Prostate gland (tissue), 2 donors: ENCODE data around the gene H6PD. TPM values are rescaled to one million over a fixed set of nuclear protein-coding genes. Genes with fewer than 3 reads are reported as not detected.

Experiments used
- DNase-seq: peaks from one replicate; pipeline ENCODE4 v3.0.0-alpha.2; 2019; ENCODE audit warnings: low spot score
- H3K27ac ChIP-seq, 2 donors: fragments of 200-600 bp; sonication (generic); 2 replicates each; pipeline ENCODE4 v1.5.1; 2017 to 2019
- H3K27me3 ChIP-seq: fragments of 200-600 bp; sonication (generic); replicated peaks from 2 replicates; pipeline ENCODE4 v1.5.1; 2019; ENCODE audit not compliant: insufficient read depth
- H3K36me3 ChIP-seq, 2 donors: fragments of 200-600 bp; sonication (generic); 1 replicate in 1 of 2; 2 replicates in 1 of 2; pipeline versions ENCODE4 v1.5.1 to v1.8.1; 2017 to 2019
- H3K4me1 ChIP-seq: fragments of 200-600 bp; sonication (generic); replicated peaks from 2 replicates; pipeline ENCODE4 v1.5.1; 2019
- H3K4me3 ChIP-seq, 2 donors: fragments of 200-600 bp; sonication (generic); 2 replicates each; pipeline ENCODE4 v1.5.1; 2017 to 2019
- H3K9me3 ChIP-seq: fragments of 200-600 bp; sonication (generic); 2 replicates; pipeline ENCODE4 v1.5.1; 2017
- POLR2A ChIP-seq: fragments of 450-650 bp; IDR thresholded peaks from one replicate; pipeline ENCODE4 v1.6.1; 2016; ENCODE audit warnings: antibody characterized with exemption, mild to moderate bottlenecking
- POLR2AphosphoS5 ChIP-seq: sonication (generic); formaldehyde crosslinking; IDR thresholded peaks from one replicate; pipeline ENCODE4 v1.6.1; 2017; ENCODE audit warnings: antibody characterized with exemption
- WGBS: methylation state at CpG from one replicate; pipeline ENCODE4 v1.1.5; 2018; 5-methylcytosine and 5-hydroxymethylcytosine counted together
- intact Hi-C: fragments of 100-400 bp; cut with DNase I; formaldehyde crosslinking; loops from one replicate; pipeline ENCODE4 v1.14.2; 2022
- total RNA-seq, 2 donors: library from RNA; depleted of rRNA; stranded (reverse); fragments of >200 nt; gene quantifications; one replicate each; pipeline ENCODE4 v1.1.0, GENCODE V29; 2016
- TF ChIP-seq, protein P1 (sequence below), 4 experiments: fragments of 200-600 bp in 2 of 4; fragments of 450-650 bp in 2 of 4; sonication (generic) in 2 of 4; IDR thresholded peaks; 1 replicate in 3 of 4; 2 replicates in 1 of 4; pipeline ENCODE4 v1.5.1; 2016 to 2019; ENCODE audit warnings: antibody characterized with exemption in 4 of 4, mild to moderate bottlenecking in 2 of 4, moderate library complexity in 2 of 4

Gene H6PD
- total RNA-seq, 2 donors from 2014 or later = 52.8 to 88.8 TPM

DNA sequence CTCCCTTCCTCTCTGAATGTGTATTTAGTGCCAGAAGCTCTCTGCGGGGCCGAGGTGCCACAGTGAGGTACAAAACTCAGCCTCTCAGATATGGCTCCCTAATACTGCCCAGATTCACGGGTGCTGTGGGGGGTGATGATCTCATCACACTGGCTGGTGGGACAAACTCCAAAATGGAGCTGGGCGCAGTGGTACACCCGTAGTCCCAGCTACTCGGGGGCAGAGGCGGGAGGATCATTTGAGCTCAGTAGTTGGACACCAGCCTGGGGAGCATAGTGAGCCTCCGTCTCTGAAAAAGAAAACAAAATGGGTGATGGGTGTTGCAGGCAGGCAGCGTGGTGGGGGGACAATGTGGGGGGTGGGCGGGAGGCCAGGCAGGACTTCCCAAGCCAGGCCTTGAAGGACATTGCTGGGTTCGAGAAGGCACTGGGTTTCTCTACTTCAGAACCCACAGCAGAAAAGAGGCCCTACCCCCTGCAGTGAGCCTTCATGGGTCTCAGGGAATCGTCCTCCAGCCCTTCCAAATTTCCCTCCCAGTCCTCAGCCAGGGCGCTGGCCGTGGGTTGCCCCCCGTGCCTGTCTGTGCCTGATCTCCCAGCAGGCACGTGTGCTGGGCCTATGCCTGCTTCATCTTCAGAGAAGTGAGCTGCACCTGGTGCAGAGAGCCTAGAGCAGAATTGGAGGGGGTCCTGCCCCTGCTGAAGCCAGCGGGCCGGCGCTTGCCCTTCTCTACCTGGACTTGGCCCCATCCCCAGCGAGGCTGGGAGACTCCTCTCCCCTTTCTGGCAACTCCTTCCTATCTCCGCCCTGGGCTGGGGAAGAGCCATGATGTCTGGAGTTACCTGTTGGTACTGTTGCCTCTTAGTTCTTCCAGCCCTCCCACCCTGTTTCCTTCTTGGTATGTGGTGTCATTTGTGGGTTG lies 14.0 kb downstream of the H6PD start:
- 44% methylated on average over 21 of the region's 21 CpGs for WGBS
- DNase-seq = peak; percentile 51

DNA sequence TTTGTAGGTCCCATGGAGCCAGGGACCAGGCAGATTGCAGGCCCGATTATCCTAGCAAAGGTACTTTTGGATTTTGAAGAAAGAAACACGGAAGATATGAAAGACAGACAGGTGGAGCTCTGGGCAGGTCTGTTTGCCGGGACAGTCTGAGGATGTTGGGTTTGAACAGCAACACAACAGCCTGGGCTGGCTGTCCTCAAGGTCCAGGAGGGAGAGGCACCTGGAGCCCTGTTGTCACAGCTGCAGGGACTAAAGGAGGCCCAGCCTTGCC lies 14.6 kb downstream of the H6PD start:
- H3K9me3 ChIP-seq = no peaks in the 10 kb centered on the region
- TF ChIP-seq POLR2AphosphoS5 (no peak), POLR2A (no peak)
- TF ChIP-seq, protein P1, sequence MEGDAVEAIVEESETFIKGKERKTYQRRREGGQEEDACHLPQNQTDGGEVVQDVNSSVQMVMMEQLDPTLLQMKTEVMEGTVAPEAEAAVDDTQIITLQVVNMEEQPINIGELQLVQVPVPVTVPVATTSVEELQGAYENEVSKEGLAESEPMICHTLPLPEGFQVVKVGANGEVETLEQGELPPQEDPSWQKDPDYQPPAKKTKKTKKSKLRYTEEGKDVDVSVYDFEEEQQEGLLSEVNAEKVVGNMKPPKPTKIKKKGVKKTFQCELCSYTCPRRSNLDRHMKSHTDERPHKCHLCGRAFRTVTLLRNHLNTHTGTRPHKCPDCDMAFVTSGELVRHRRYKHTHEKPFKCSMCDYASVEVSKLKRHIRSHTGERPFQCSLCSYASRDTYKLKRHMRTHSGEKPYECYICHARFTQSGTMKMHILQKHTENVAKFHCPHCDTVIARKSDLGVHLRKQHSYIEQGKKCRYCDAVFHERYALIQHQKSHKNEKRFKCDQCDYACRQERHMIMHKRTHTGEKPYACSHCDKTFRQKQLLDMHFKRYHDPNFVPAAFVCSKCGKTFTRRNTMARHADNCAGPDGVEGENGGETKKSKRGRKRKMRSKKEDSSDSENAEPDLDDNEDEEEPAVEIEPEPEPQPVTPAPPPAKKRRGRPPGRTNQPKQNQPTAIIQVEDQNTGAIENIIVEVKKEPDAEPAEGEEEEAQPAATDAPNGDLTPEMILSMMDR (IDR thresholded peaks at IDR 0.05) = no peak
- intact Hi-C loops = no loop called here
- no peaks in the 10 kb centered on the region for H3K36me3 ChIP-seq
- H3K27me3 ChIP-seq = no peaks in the 10 kb centered on the region
- no peak for DNase-seq
- H3K27ac ChIP-seq = peak overlapping the region; percentile 72 to 82
- 36% methylated on average over 3 of the region's 3 CpGs for WGBS
- H3K4me3 ChIP-seq = no peak overlapping the region
- peaks cover 34% of the 10 kb centered on the region for H3K4me1 ChIP-seq

More for the DNA sequence above, 14.0 kb downstream of the H6PD start:
- Histone ChIP-seq H3K9me3 (no peaks in the 10 kb centered on the region), H3K27me3 (no peaks in the 10 kb centered on the region), H3K27ac (peak overlapping the region; percentile 72 to 82), H3K36me3 (no peaks in the 10 kb centered on the region), H3K4me1 (peaks cover 39% of the 10 kb centered on the region), H3K4me3 (no peak overlapping the region)
- peak; percentile 52 for TF ChIP-seq POLR2AphosphoS5
- TF ChIP-seq, protein P1 (IDR thresholded peaks at IDR 0.05) = no peak
- TF ChIP-seq POLR2A = no peak
- intact Hi-C loops = no loop called here

DNA sequence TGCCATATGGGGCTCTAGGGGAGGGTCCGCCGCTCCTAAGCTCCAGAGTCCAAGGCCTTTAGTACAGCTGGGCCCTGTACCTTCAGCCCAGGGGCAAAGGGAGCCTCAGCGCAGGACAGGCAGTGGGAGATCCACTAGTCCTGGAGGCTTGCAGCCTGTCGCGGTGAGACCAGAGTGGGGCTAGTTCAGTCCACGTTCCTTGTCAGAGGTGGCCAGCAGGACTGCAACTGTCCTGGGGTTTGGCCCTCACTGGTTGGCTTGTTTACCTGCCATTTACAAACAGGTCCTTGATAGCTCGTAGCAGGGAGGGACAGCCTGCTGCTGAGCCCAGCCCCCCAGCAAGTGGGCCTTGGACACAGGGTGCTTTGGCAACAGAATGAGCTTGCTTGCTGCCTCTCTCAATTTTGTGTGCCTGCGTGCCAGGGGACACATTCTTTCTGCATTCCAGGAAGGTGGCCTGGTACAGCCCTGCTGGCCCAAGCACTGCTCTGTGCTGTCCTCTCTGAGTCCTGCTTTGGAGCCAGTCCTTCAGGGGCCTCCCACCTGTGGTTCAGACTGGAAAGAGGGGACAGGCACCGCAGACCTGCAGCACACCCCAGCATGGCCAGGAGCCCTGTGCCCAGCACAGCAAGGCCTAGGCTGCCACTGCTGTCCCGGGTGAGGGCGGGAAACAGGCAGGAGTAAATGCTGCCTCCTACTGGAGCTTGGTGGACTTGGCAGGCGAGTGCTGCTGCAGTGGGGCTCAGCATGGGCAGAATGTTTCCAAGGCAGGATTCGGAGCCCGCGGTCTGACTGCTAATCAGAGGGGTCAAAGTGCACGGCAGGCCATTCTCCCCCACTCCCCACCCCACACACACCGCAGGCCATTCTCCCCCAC lies 15.2 kb downstream of the H6PD start:
- H3K27me3 ChIP-seq = no peaks in the 10 kb centered on the region
- no peaks in the 10 kb centered on the region for H3K36me3 ChIP-seq
- peaks cover 29% of the 10 kb centered on the region for H3K4me1 ChIP-seq
- H3K9me3 ChIP-seq = no peaks in the 10 kb centered on the region
- DNase-seq = peak; percentile 44
- TF ChIP-seq POLR2AphosphoS5 (peak; percentile 60), POLR2A (no peak)
- TF ChIP-seq, protein P1 (IDR thresholded peaks at IDR 0.05) = peak in 3 of 4 experiments; percentile 30 to 60 (median 49)
- H3K27ac ChIP-seq = peak overlapping the region; percentile 72 to 82
- H3K4me3 ChIP-seq = no peak overlapping the region
- intact Hi-C loops = no loop called here
- 72% methylated on average over 16 of the region's 17 CpGs for WGBS

DNA sequence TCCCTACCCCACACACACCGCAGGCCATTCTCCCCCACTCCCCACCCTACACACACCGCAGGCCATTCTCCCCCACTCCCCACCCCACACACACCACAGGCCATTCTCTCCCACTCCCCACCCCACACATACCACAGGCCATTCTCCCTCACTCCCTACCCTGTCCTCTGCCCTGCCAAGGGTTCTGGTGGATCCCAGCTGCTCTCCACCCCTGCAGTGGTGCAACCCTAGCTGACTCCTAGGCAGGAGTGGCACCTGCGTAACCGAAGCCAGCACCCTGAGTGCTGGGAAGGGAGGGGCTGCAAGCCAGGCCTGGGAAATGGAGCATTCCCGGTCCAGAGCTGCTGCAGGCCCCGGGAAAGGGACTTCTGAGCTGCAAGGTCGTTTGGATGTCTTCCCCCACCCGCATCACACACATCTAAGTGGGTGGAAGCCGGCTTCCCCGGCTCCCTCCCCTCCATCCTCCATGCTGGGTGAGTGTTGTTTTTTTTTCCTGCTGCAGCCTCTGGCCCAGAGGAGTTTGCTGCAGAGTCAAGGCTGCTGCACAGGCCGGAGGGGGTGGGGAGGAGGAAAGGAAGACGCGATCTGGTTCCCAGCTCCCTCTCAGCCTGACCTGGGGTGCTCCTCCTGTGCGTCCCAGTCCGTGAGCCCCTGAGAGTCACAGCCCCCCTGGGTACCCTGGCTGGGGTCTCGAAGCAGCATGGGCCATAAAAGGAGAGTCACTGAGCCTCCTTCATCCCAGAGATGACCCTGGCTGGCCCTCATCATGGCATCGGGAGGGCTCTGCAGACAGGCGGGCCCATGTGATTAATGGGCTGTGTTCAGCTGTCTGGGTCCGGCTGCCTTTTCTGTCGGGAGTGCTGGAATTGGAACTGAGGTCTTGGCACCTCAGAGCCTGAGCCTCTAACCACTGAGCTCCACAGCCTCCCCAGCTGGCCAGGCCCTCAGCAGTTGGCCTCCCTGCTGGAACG lies 16.1 kb downstream of the H6PD start:
- Histone ChIP-seq H3K4me3 (no peak overlapping the region), H3K27ac (peak overlapping the region; percentile 72 to 82), H3K36me3 (no peaks in the 10 kb centered on the region), H3K27me3 (no peaks in the 10 kb centered on the region), H3K4me1 (peaks cover 20% of the 10 kb centered on the region), H3K9me3 (no peaks in the 10 kb centered on the region)
- 52% methylated on average over 17 of the region's 21 CpGs for WGBS
- intact Hi-C loops = no loop called here
- DNase-seq = no peak
- TF ChIP-seq, protein P1 (IDR thresholded peaks at IDR 0.05) = no peak
- TF ChIP-seq POLR2A (no peak), POLR2AphosphoS5 (no peak)
